Measurements from ENCODE around the gene IFTAP. TPM values are rescaled to one million over a fixed set of nuclear protein-coding genes. Genes with fewer than 3 reads are reported as not detected.

The IFTAP gene
- total and polyA plus RNA-seq, 10 of the 15 experiments (the other 5 are each of a cell fraction or from before 2014, with no cell fraction given): 0.32 to 1.0 (median 0.63) TPM; not detected in 2

DNA sequence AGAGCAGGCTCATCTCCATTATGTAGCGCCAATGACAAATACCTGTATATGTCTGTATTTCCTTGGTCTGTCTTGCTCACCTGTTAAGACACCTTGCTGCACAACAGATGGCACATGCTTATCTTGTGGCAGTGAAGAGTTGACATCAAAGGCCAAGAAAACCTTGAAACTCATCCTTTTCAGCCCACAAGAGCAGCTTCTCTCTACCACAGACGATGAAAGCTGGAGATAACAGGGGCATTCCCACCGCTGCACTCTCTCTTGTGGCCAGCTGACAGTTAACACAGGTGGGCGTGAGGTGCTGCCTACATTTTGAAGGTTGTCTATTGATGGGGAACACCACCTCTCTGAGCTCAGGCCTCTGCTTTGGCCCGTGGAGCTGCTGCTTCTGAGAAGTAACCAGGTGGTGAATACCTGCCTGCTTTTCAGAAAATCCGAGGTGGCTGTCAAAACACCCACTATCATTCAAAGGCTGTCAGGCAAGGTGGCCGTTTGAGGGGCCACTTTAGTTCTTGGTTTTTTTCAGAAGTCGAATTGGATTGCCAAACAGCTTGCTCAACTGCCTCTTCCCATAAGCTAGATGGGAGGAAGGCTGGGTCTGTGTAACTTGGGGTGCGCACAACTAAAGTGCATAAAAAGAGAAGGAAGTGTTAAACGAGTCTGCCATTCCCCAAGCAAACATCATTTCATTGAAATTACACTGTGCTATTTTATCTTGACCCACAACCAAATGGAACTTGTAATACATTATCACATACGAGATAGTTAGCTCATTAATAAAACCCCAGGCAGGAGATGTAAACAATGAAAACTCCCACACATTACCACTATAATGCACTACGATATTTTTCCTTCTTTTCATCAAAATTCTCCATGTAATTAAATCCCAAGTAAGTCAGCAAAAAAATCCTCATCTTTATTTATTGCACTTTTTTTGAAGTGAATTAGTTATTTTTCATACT is 90.8 kb downstream of the IFTAP start:
- Histone ChIP-seq H3K27me3 (replicated peaks in 1 of 2; ENCODE audit: control insufficient read depth in 2 of 2, insufficient read depth in 2 of 2, low read length in 1 of 2) (no peaks in the 10 kb centered on the region; a peak in 1 of 4 replicates), H3K4me1 (ENCODE audit: control insufficient read depth, insufficient read depth, low read length) (no peaks in the 10 kb centered on the region), H3K79me2 (ENCODE audit: control insufficient read depth, insufficient read depth, low read length) (no peaks in the 10 kb centered on the region), H3K4me3 (no peak overlapping the region), H2AFZ (ENCODE audit: control insufficient read depth, low read depth, low read length) (no peak overlapping the region), H3K27ac (ENCODE audit: control insufficient read depth, insufficient read depth) (no peak overlapping the region), H3K9ac (ENCODE audit: control insufficient read depth, insufficient read depth, low read length) (no peak overlapping the region), H3K36me3 (ENCODE audit: control insufficient read depth in 2 of 2, insufficient read depth in 2 of 2, low read length in 1 of 2) (no peaks in the 10 kb centered on the region), H4K20me1 (ENCODE audit: control insufficient read depth, insufficient read depth) (no peaks in the 10 kb centered on the region), H3K9me3 (replicated peaks; ENCODE audit: control insufficient read depth, insufficient read depth, low read length) (no peaks in the 10 kb centered on the region), H3K4me2 (ENCODE audit: control insufficient read depth, insufficient read depth) (no peak overlapping the region)
- RAD21 ChIA-PET (ENCODE audit: unreplicated experiment): interaction anchor here (1.5 kb wide), 1 partner anchor 62 kb away, joined by 4 read pairs; no protein-coding TSS in a partner anchor
- intact Hi-C loops (cut with micrococcal nuclease; ENCODE audit: unreplicated experiment) (no loop called here), in situ Hi-C loops (cut with MboI) (no loop called here)
- no peak for DNase-seq (ENCODE audit: low read depth, low spot score)
- WGBS (ENCODE audit: insufficient coverage, insufficient replicate concordance, low lambda C conversion rate, missing lambda C conversion rate): 19% methylated on average over 12 of the region's 12 CpGs
- CTCF ChIA-PET: interaction anchor here (1.0 to 1.5 kb wide), 3 partner anchors 11 to 45 kb away, joined by 3 read pairs; no protein-coding TSS in a partner anchor
- ATAC-seq: peak; percentile 52
- SMC1A ChIA-PET (ENCODE audit: uncharacterized antibody, unreplicated experiment): no interaction called here
- no TSS peak for BruUV-seq (replicated peaks)
- POLR2A ChIA-PET: no interaction called here
- no peak for FAIRE-seq
- TF ChIP-seq CBFB (IDR thresholded peaks at IDR 0.05; ENCODE audit: low read depth) (peak; percentile 30; the same call in 1 of the 2 replicates), ZBED1 (IDR thresholded peaks at IDR 0.05; ENCODE audit: borderline replicate concordance) (no peak), NRF1 (conservative IDR thresholded peaks at IDR 0.05; ENCODE audit: low read depth, low read length) (no peak), EED (IDR thresholded peaks at IDR 0.05; ENCODE audit: low read depth) (no peak), TCF7 (IDR thresholded peaks at IDR 0.05; ENCODE audit: borderline replicate concordance) (peak; percentile 68; the same call in 1 of the 2 replicates), SREBF2 (IDR thresholded peaks at IDR 0.05; ENCODE audit: low read length) (no peak), MTA3 (IDR thresholded peaks at IDR 0.05; ENCODE audit: borderline replicate concordance, low read length) (no peak), ATF7 (IDR thresholded peaks at IDR 0.05; ENCODE audit: low read depth) (no peak), PAX5 (IDR thresholded peaks at IDR 0.05; ENCODE audit: borderline replicate concordance, low read depth, low read length) (peak; percentile 24; the same call in 1 of the 2 replicates), HDGF (IDR thresholded peaks at IDR 0.05) (no peak), EGR1 (IDR thresholded peaks at IDR 0.05; ENCODE audit: borderline replicate concordance in 1 of 2, low read depth in 2 of 2, low read length in 2 of 2) (peak in 1 of 2 experiments; percentile 30; a peak in 1 of 3 replicates), RUNX3 (IDR thresholded peaks at IDR 0.05; ENCODE audit: low read length) (peak; percentile 91), HDAC6 (IDR thresholded peaks at IDR 0.05; ENCODE audit: unreplicated experiment) (no peak), TAF1 (IDR thresholded peaks at IDR 0.05; ENCODE audit: borderline replicate concordance, low read depth, low read length) (no peak), ZNF24 (IDR thresholded peaks at IDR 0.05) (no peak), TCF12 (IDR thresholded peaks at IDR 0.05; ENCODE audit: low read depth, low read length) (peak; percentile 57; the same call in 1 of the 2 replicates)
- TF ChIP-seq, protein P1, sequence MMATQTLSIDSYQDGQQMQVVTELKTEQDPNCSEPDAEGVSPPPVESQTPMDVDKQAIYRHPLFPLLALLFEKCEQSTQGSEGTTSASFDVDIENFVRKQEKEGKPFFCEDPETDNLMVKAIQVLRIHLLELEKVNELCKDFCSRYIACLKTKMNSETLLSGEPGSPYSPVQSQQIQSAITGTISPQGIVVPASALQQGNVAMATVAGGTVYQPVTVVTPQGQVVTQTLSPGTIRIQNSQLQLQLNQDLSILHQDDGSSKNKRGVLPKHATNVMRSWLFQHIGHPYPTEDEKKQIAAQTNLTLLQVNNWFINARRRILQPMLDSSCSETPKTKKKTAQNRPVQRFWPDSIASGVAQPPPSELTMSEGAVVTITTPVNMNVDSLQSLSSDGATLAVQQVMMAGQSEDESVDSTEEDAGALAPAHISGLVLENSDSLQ (IDR thresholded peaks at IDR 0.05): no peak
- TF ChIP-seq, protein P2, sequence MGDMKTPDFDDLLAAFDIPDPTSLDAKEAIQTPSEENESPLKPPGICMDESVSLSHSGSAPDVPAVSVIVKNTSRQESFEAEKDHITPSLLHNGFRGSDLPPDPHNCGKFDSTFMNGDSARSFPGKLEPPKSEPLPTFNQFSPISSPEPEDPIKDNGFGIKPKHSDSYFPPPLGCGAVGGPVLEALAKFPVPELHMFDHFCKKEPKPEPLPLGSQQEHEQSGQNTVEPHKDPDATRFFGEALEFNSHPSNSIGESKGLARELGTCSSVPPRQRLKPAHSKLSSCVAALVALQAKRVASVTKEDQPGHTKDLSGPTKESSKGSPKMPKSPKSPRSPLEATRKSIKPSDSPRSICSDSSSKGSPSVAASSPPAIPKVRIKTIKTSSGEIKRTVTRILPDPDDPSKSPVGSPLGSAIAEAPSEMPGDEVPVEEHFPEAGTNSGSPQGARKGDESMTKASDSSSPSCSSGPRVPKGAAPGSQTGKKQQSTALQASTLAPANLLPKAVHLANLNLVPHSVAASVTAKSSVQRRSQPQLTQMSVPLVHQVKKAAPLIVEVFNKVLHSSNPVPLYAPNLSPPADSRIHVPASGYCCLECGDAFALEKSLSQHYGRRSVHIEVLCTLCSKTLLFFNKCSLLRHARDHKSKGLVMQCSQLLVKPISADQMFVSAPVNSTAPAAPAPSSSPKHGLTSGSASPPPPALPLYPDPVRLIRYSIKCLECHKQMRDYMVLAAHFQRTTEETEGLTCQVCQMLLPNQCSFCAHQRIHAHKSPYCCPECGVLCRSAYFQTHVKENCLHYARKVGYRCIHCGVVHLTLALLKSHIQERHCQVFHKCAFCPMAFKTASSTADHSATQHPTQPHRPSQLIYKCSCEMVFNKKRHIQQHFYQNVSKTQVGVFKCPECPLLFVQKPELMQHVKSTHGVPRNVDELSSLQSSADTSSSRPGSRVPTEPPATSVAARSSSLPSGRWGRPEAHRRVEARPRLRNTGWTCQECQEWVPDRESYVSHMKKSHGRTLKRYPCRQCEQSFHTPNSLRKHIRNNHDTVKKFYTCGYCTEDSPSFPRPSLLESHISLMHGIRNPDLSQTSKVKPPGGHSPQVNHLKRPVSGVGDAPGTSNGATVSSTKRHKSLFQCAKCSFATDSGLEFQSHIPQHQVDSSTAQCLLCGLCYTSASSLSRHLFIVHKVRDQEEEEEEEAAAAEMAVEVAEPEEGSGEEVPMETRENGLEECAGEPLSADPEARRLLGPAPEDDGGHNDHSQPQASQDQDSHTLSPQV (IDR thresholded peaks at IDR 0.05): no peak
- TF ChIP-seq, protein P3, sequence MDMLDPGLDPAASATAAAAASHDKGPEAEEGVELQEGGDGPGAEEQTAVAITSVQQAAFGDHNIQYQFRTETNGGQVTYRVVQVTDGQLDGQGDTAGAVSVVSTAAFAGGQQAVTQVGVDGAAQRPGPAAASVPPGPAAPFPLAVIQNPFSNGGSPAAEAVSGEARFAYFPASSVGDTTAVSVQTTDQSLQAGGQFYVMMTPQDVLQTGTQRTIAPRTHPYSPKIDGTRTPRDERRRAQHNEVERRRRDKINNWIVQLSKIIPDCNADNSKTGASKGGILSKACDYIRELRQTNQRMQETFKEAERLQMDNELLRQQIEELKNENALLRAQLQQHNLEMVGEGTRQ (IDR thresholded peaks at IDR 0.05; ENCODE audit: borderline replicate concordance, low read depth, low read length): no peak
